Keratinocyte (primary cell): ENCODE data around the gene THAP3.

Experiments used
- CTCF ChIP-seq, 3 experiments: IDR thresholded peaks in 1 of 3; conservative IDR thresholded peaks in 1 of 3; optimal IDR thresholded peaks in 1 of 3; 2 replicates in 2 of 3; 3 replicates in 1 of 3; pipeline versions ENCODE3 to v1.5.1; 2011; ENCODE audit warnings: low read length in 3 of 3, mild to moderate bottlenecking in 3 of 3, moderate library complexity in 2 of 3, control low read depth in 1 of 3, inconsistent platforms in 1 of 3; ENCODE audit not compliant: insufficient read depth in 2 of 3; ENCODE audit errors: extremely low read depth in 1 of 3
- EZH2 ChIP-seq: IDR thresholded peaks from one replicate; pipeline ENCODE4 v1.6.1; 2012; ENCODE audit warnings: inconsistent platforms, mild to moderate bottlenecking, low read length, moderate library complexity

DNA sequence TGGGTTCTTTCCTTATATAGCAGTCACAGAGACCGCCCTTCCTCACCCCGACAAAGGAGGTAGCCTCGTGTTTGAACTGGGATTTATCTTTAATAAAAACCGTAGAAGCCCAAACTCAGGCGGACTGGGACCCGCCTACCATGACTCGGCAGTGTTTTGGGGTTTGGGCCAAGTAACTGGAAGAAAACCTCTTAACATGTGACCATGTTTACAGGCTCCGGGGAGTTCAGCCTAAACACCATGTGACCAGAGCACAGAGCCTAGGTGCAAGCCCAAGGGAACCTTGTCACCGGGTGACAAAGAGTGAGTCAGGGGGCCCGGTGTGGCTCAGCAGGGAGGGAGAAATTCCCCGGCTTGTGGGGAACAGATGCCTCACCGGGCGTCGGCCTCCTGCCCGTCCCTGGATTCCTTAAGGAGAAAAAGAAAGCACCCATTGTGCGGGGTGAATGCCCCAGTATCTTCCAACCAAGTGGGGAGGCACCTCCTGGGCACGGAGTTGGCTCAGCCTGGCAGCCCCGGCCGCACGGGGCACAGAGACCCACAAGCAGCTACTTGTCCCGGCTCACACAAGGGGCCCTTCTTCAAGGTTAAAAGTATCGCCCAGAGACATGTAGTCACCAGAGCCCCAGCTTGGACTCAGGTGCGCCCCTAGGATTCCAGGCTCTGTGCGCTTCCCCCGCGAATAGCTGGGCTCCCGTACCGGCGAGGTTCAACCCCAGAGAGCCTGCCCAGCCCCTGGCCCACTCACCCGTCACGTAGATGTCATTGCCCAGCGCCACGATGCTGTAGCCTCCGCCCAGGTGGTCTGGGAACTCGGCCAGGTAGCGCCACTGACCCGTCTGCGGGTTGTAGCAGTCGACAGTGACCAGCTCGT is 23.4 kb upstream of the THAP3 start:
- no peak for TF ChIP-seq CTCF (optimal IDR thresholded peaks at IDR 0.05 in 1 of 3, IDR thresholded peaks at IDR 0.05 in 1 of 3, conservative IDR thresholded peaks at IDR 0.05 in 1 of 3; ENCODE audit: extremely low read depth in 1 of 3, insufficient read depth in 2 of 3, low read length in 3 of 3)
- TF ChIP-seq EZH2, result no peak
